KBM-7 (cell line): ENCODE measurements around the gene MACROD2.

Experiments used
- DNase-seq: peaks from one replicate; pipeline ENCODE4 v3.0.0-alpha.2; 2015
- in situ Hi-C: fragments of 300-500 bp; cut with MboI; formaldehyde crosslinking; loops from 2 replicates; pipeline ENCODE4 v1.14.3; 2020; ENCODE audit warnings: low sequenced_read_pairs, low pct_unique_long_range_greater_than_20kb, mixed read lengths

Gene MACROD2

GRCh38 chr20:15902493-15902892, 1907.2 kb downstream of the MACROD2 start:
- peak; percentile 11 for DNase-seq
- in situ Hi-C loops: no loop called here

GRCh38 chr20:15905661-15906060, 1910.3 kb downstream of the MACROD2 start:
- in situ Hi-C loops: no loop called here

GRCh38 chr20:15909995-15910394, 1914.7 kb downstream of the MACROD2 start:
- DNase-seq: no peak
- in situ Hi-C loops: no loop called here

More at GRCh38 chr20:15905661-15906060, 1910.3 kb downstream of the MACROD2 start:
- no peak for DNase-seq

- no peak for DNase-seq
- in situ Hi-C loops: no loop called here
Measured at GRCh38 chr20:15911581-15911980, 1916.3 kb downstream of the MACROD2 start.

GRCh38 chr20:15913391-15914025, 1918.2 kb downstream of the MACROD2 start:
- in situ Hi-C loops: no loop called here
- no peak for DNase-seq

GRCh38 chr20:15916623-15917022, 1921.3 kb downstream of the MACROD2 start:
- no peak for DNase-seq
- in situ Hi-C loops: no loop called here

- no peak for DNase-seq
- in situ Hi-C loops: no loop called here
Measured at GRCh38 chr20:15917283-15917682, 1922.0 kb downstream of the MACROD2 start.

- no peak for DNase-seq
- in situ Hi-C loops: no loop called here
Measured at GRCh38 chr20:15918631-15919030, 1923.3 kb downstream of the MACROD2 start.

- no peak for DNase-seq
- in situ Hi-C loops: no loop called here
Measured at GRCh38 chr20:15919118-15919517, 1923.8 kb downstream of the MACROD2 start.

GRCh38 chr20:15921930-15922329, 1926.6 kb downstream of the MACROD2 start:
- in situ Hi-C loops: no loop called here
- no peak for DNase-seq

- DNase-seq: no peak
- in situ Hi-C loops: no loop called here
Measured at GRCh38 chr20:15922556-15922955, 1927.2 kb downstream of the MACROD2 start.

- no peak for DNase-seq
- in situ Hi-C loops: no loop called here
Measured at GRCh38 chr20:15923030-15923776, 1927.9 kb downstream of the MACROD2 start.

- DNase-seq: no peak
- in situ Hi-C loops: no loop called here
Measured at GRCh38 chr20:15924556-15924955, 1929.2 kb downstream of the MACROD2 start.

GRCh38 chr20:15925376-15925775, 1930.1 kb downstream of the MACROD2 start:
- in situ Hi-C loops: no loop called here
- DNase-seq: no peak

- no peak for DNase-seq
- in situ Hi-C loops: no loop called here
Measured at GRCh38 chr20:15927893-15928650, 1932.8 kb downstream of the MACROD2 start.

GRCh38 chr20:15928946-15929345, 1933.6 kb downstream of the MACROD2 start:
- DNase-seq: no peak
- in situ Hi-C loops: no loop called here

GRCh38 chr20:15930311-15931305, 1935.3 kb downstream of the MACROD2 start:
- in situ Hi-C loops: no loop called here
- peak; percentile 1 for DNase-seq

- no peak for DNase-seq
- in situ Hi-C loops: no loop called here
Measured at GRCh38 chr20:15931897-15932296, 1936.6 kb downstream of the MACROD2 start.

GRCh38 chr20:15937179-15937578, 1941.9 kb downstream of the MACROD2 start:
- no peak for DNase-seq
- in situ Hi-C loops: no loop called here
